H1 (cell line): ENCODE measurements around the gene ZNF532.

Source experiments
- CREB1 ChIP-seq: IDR thresholded peaks from 2 replicates; pipeline ENCODE4 v1.6.1; 2012; ENCODE audit warnings: inconsistent platforms
- CTCF ChIP-seq, 3 experiments: IDR thresholded peaks; 1 replicate in 2 of 3; 2 replicates in 1 of 3; pipeline versions ENCODE4 v1.5.1 to v1.6.1; 2011; ENCODE audit warnings: low read length in 3 of 3, mild to moderate bottlenecking in 3 of 3, inconsistent platforms in 2 of 3, low read depth in 1 of 3, moderate library complexity in 1 of 3; ENCODE audit not compliant: insufficient read depth in 1 of 3; ENCODE audit errors: control extremely low read depth in 1 of 3
- EZH2 ChIP-seq: fragments of 200-600 bp; sonication (generic); IDR thresholded peaks from 2 replicates; pipeline ENCODE4 v1.7.1; 2012; ENCODE audit warnings: low read depth, mild to moderate bottlenecking, moderate library complexity, low read length, inconsistent platforms; ENCODE audit not compliant: severe bottlenecking
- JUND ChIP-seq: IDR thresholded peaks from 2 replicates; pipeline ENCODE4 v1.6.1; 2011; ENCODE audit warnings: mild to moderate bottlenecking, improper control_type of control experiment, low read length
- POLR2A ChIP-seq, 2 experiments: IDR thresholded peaks; 1 replicate in 1 of 2; 2 replicates in 1 of 2; pipeline ENCODE4 v1.6.1; 2011; ENCODE audit warnings: low read depth in 2 of 2, low read length in 2 of 2, mild to moderate bottlenecking in 2 of 2; ENCODE audit errors: control extremely low read depth in 1 of 2
- SIN3A ChIP-seq, 2 experiments: IDR thresholded peaks in 1 of 2; conservative IDR thresholded peaks in 1 of 2; 2 replicates each; pipeline ENCODE4 v1.6.1; 2011 to 2012; ENCODE audit warnings: low read length in 2 of 2, improper control_type of control experiment in 1 of 2, low read depth in 1 of 2, mild to moderate bottlenecking in 1 of 2
- TAF1 ChIP-seq: IDR thresholded peaks from 2 replicates; pipeline ENCODE4 v1.6.1; 2011; ENCODE audit warnings: mild to moderate bottlenecking, low read depth, low read length

GRCh38 chr18:58995663-58996062, 131.0 kb downstream of the ZNF532 start:
- TF ChIP-seq TAF1, result no peak
- TF ChIP-seq EZH2, result no peak
- TF ChIP-seq JUND, result no peak
- TF ChIP-seq CTCF (IDR thresholded peaks at IDR 0.05; ENCODE audit: control extremely low read depth in 1 of 3, insufficient read depth in 1 of 3, low read depth in 1 of 3, low read length in 3 of 3), result no peak
- no peak for TF ChIP-seq POLR2A (IDR thresholded peaks at IDR 0.05; ENCODE audit: control extremely low read depth in 1 of 2, low read depth in 2 of 2, low read length in 2 of 2)
- no peak for TF ChIP-seq SIN3A (conservative IDR thresholded peaks at IDR 0.05 in 1 of 2, IDR thresholded peaks at IDR 0.05 in 1 of 2; ENCODE audit: low read depth in 1 of 2, low read length in 2 of 2)
- TF ChIP-seq CREB1, result no peak
